Neuronal stem cell (in vitro differentiated cells): ENCODE results near the gene MT1M.

ENCODE experiments used
- DNase-seq: peaks from one replicate; pipeline ENCODE4 v3.0.0-alpha.2; 2013; ENCODE audit warnings: low spot score
- H2AFZ ChIP-seq: one replicate; pipeline ENCODE4 v1.6.1; 2013; ENCODE audit warnings: mild to moderate bottlenecking, low read length, inconsistent platforms
- H2AK5ac ChIP-seq: 2 replicates; pipeline ENCODE4 v1.6.1; 2013; ENCODE audit warnings: low read depth, mild to moderate bottlenecking, inconsistent platforms, low read length, moderate library complexity, mixed read lengths
- H2BK120ac ChIP-seq: 2 replicates; pipeline ENCODE4 v1.6.1; 2013; ENCODE audit warnings: low read depth, mild to moderate bottlenecking, inconsistent platforms, low read length, moderate library complexity, mixed read lengths
- H2BK12ac ChIP-seq: one replicate; pipeline ENCODE4 v1.6.1; 2013; ENCODE audit warnings: low read length, inconsistent platforms
- H2BK15ac ChIP-seq: 2 replicates; pipeline ENCODE4 v1.6.1; 2013; ENCODE audit warnings: mild to moderate bottlenecking, low read length, inconsistent platforms, mixed read lengths
- H2BK5ac ChIP-seq: one replicate; pipeline ENCODE4 v1.6.1; 2013; ENCODE audit warnings: inconsistent platforms, mild to moderate bottlenecking, low read length, moderate library complexity
- H3K14ac ChIP-seq: one replicate; pipeline ENCODE4 v1.6.1; 2013; ENCODE audit warnings: low read length, inconsistent platforms
- H3K18ac ChIP-seq: 2 replicates; pipeline ENCODE4 v1.6.1; 2013; ENCODE audit warnings: low read length, inconsistent platforms
- H3K23ac ChIP-seq: 2 replicates; pipeline ENCODE4 v1.6.1; 2013; ENCODE audit warnings: low read depth, mild to moderate bottlenecking, mixed read lengths, low read length, inconsistent platforms; ENCODE audit not compliant: poor library complexity
- H3K27ac ChIP-seq: replicated peaks from 3 replicates; pipeline ENCODE4 v1.5.1; 2013; ENCODE audit warnings: low read length, inconsistent platforms
- H3K27me3 ChIP-seq, 3 experiments: 2 replicates each; pipeline ENCODE4 v1.6.1; 2013; ENCODE audit warnings: low read length in 3 of 3, mild to moderate bottlenecking in 2 of 3, inconsistent platforms in 1 of 3, low read depth in 1 of 3, mixed read lengths in 1 of 3, moderate library complexity in 1 of 3; ENCODE audit not compliant: control insufficient read depth in 3 of 3, insufficient read depth in 3 of 3
- H3K36me3 ChIP-seq, 2 donors: replicated peaks in 1 of 2; 2 replicates each; pipeline ENCODE4 v1.6.1; 2013; ENCODE audit warnings: low read length in 2 of 2; ENCODE audit not compliant: control insufficient read depth in 2 of 2, insufficient read depth in 2 of 2
- H3K4ac ChIP-seq: 2 replicates; pipeline ENCODE4 v1.6.1; 2013; ENCODE audit warnings: inconsistent platforms, mild to moderate bottlenecking, low read length, moderate library complexity
- H3K4me1 ChIP-seq, 2 donors: 1 replicate in 1 of 2; 2 replicates in 1 of 2; pipeline ENCODE4 v1.6.1; 2013; ENCODE audit warnings: low read length in 2 of 2, low read depth in 1 of 2; ENCODE audit not compliant: control insufficient read depth in 2 of 2, insufficient read depth in 1 of 2
- H3K4me2 ChIP-seq: one replicate; pipeline ENCODE4 v1.6.1; 2013; ENCODE audit warnings: mild to moderate bottlenecking, low read length, inconsistent platforms; ENCODE audit not compliant: insufficient read depth, poor library complexity, severe bottlenecking
- H3K4me3 ChIP-seq, 2 donors: 2 replicates each; pipeline ENCODE4 v1.5.1; 2013; ENCODE audit warnings: low read length in 2 of 2, mild to moderate bottlenecking in 2 of 2, inconsistent platforms in 1 of 2, moderate library complexity in 1 of 2
- H3K79me1 ChIP-seq: one replicate; pipeline ENCODE4 v1.6.1; 2013; ENCODE audit warnings: low read depth, mild to moderate bottlenecking, inconsistent platforms, low read length, moderate library complexity
- H3K9ac ChIP-seq: one replicate; pipeline ENCODE4 v1.6.1; 2013; ENCODE audit warnings: mild to moderate bottlenecking, low read depth, low read length, inconsistent platforms; ENCODE audit not compliant: poor library complexity
- H3K9me3 ChIP-seq, 2 donors: replicated peaks in 1 of 2; 2 replicates each; pipeline versions ENCODE3 to v1.6.1; 2013; ENCODE audit warnings: low read length in 2 of 2, mild to moderate bottlenecking in 2 of 2, inconsistent platforms in 1 of 2, low read depth in 1 of 2, mixed read lengths in 1 of 2, moderate library complexity in 1 of 2; ENCODE audit not compliant: control insufficient read depth in 2 of 2, insufficient read depth in 1 of 2
- H4K8ac ChIP-seq: one replicate; pipeline ENCODE4 v1.6.1; 2013; ENCODE audit warnings: low read depth, mild to moderate bottlenecking, inconsistent platforms, low read length, moderate library complexity
- H4K91ac ChIP-seq: one replicate; pipeline ENCODE4 v1.6.1; 2013; ENCODE audit warnings: low read length, low read depth, mild to moderate bottlenecking, inconsistent platforms; ENCODE audit not compliant: poor library complexity
- WGBS, 2 donors: extraction: QIAGEN DNeasy Blood & Tissue Kit; methylation state at CpG; one replicate each; pipeline ENCODE4 v1.1.7; 2013; ENCODE audit warnings: missing lambda C conversion rate in 2 of 2, mixed read lengths in 1 of 2; ENCODE audit not compliant: insufficient read length in 2 of 2, insufficient replicate concordance in 1 of 2; ENCODE audit errors: extremely low coverage in 2 of 2; 5-methylcytosine and 5-hydroxymethylcytosine counted together

The MT1M gene

GRCh38 chr16:56611281-56611833, 21.1 kb upstream of the MT1M start:
- no CpG with 5 or more reads among the region's 2 CpGs for WGBS, 2 donors
- H3K36me3 ChIP-seq, result no peaks in the 10 kb centered on the region
- H2BK12ac ChIP-seq, result no peak overlapping the region
- no peak overlapping the region for H4K91ac ChIP-seq
- DNase-seq, result no peak
- peaks cover 6 to 51% (median 40%) of the 10 kb centered on the region in 3 experiments for H3K27me3 ChIP-seq
- H2BK5ac ChIP-seq, result no peak overlapping the region
- no peak overlapping the region for H3K23ac ChIP-seq
- peaks cover 16 to 22% of the 10 kb centered on the region in 2 donors for H3K4me1 ChIP-seq
- no peak overlapping the region for H4K8ac ChIP-seq
- H3K18ac ChIP-seq, result no peak overlapping the region
- no peak overlapping the region for H2BK15ac ChIP-seq
- H2AFZ ChIP-seq, result no peak overlapping the region
- H3K14ac ChIP-seq, result no peak overlapping the region
- no peak overlapping the region for H3K9ac ChIP-seq
- no peak overlapping the region for H3K4me2 ChIP-seq
- no peak overlapping the region for H3K4ac ChIP-seq
- no peak overlapping the region for H2BK120ac ChIP-seq
- no peaks in the 10 kb centered on the region for H3K79me1 ChIP-seq
- no peak overlapping the region for H3K27ac ChIP-seq
- H2AK5ac ChIP-seq, result no peak overlapping the region
- H3K4me3 ChIP-seq, result no peak overlapping the region
- peaks cover 0 to 2% of the 10 kb centered on the region in 2 donors for H3K9me3 ChIP-seq

- Histone ChIP-seq H2BK5ac (no peak overlapping the region), H3K18ac (no peak overlapping the region), H3K4me3 (no peak overlapping the region), H3K4me2 (no peak overlapping the region), H2AK5ac (no peak overlapping the region), H3K4ac (no peak overlapping the region), H3K14ac (no peak overlapping the region), H4K91ac (no peak overlapping the region), H3K9ac (no peak overlapping the region), H2BK120ac (no peak overlapping the region), H2BK15ac (no peak overlapping the region), H3K27me3 (peaks cover 25 to 65% (median 61%) of the 10 kb centered on the region in 3 experiments), H4K8ac (no peak overlapping the region), H3K9me3 (peaks cover 0 to 5% of the 10 kb centered on the region in 2 donors), H3K23ac (no peak overlapping the region), H2BK12ac (no peak overlapping the region), H3K36me3 (no peaks in the 10 kb centered on the region), H2AFZ (no peak overlapping the region), H3K79me1 (no peaks in the 10 kb centered on the region), H3K27ac (no peak overlapping the region), H3K4me1 (peaks cover 17 to 18% of the 10 kb centered on the region in 2 donors)
- DNase-seq, result no peak
These were observed 18.8 kb upstream of the MT1M start for GRCh38 chr16:56613706-56614105.

- no peak for DNase-seq
These were observed 17.9 kb upstream of the MT1M start for GRCh38 chr16:56614549-56614991.

GRCh38 chr16:56615353-56615752, 17.1 kb upstream of the MT1M start:
- DNase-seq, result no peak
- no peak overlapping the region for H3K4me3 ChIP-seq
- no peak overlapping the region for H3K9ac ChIP-seq
- peaks cover 2 to 7% of the 10 kb centered on the region in 2 donors for H3K4me1 ChIP-seq
- no peak overlapping the region for H4K8ac ChIP-seq
- no peaks in the 10 kb centered on the region for H3K36me3 ChIP-seq
- peaks cover 19 to 69% (median 61%) of the 10 kb centered on the region in 3 experiments for H3K27me3 ChIP-seq
- H3K27ac ChIP-seq, result no peak overlapping the region
- no peak overlapping the region for H4K91ac ChIP-seq
- H2AFZ ChIP-seq, result no peak overlapping the region
- no peaks in the 10 kb centered on the region for H3K79me1 ChIP-seq
- no peak overlapping the region for H3K4ac ChIP-seq
- H3K4me2 ChIP-seq, result no peak overlapping the region
- H2BK5ac ChIP-seq, result no peak overlapping the region
- H3K18ac ChIP-seq, result no peak overlapping the region
- H3K23ac ChIP-seq, result no peak overlapping the region
- H2BK12ac ChIP-seq, result no peak overlapping the region
- H3K14ac ChIP-seq, result no peak overlapping the region
- H3K9me3 ChIP-seq, result peaks cover 0 to 5% of the 10 kb centered on the region in 2 donors
- no peak overlapping the region for H2AK5ac ChIP-seq
- no CpG with 5 or more reads among the region's 3 CpGs for WGBS, 2 donors
- no peak overlapping the region for H2BK120ac ChIP-seq
- no peak overlapping the region for H2BK15ac ChIP-seq

More at GRCh38 chr16:56614549-56614991, 17.9 kb upstream of the MT1M start:
- H3K36me3 ChIP-seq, result no peaks in the 10 kb centered on the region
- H2BK120ac ChIP-seq, result no peak overlapping the region
- no peak overlapping the region for H4K8ac ChIP-seq
- peaks cover 9 to 13% of the 10 kb centered on the region in 2 donors for H3K4me1 ChIP-seq
- peaks cover 0 to 5% of the 10 kb centered on the region in 2 donors for H3K9me3 ChIP-seq
- H2BK12ac ChIP-seq, result no peak overlapping the region
- H3K14ac ChIP-seq, result no peak overlapping the region
- no peak overlapping the region for H3K18ac ChIP-seq
- no peaks in the 10 kb centered on the region for H3K79me1 ChIP-seq
- no peak overlapping the region for H2BK5ac ChIP-seq
- H3K27ac ChIP-seq, result no peak overlapping the region
- no peak overlapping the region for H3K4ac ChIP-seq
- H2BK15ac ChIP-seq, result no peak overlapping the region
- H3K4me3 ChIP-seq, result no peak overlapping the region
- H3K23ac ChIP-seq, result no peak overlapping the region
- peaks cover 23 to 64% (median 63%) of the 10 kb centered on the region in 3 experiments for H3K27me3 ChIP-seq
- H2AFZ ChIP-seq, result no peak overlapping the region
- H4K91ac ChIP-seq, result no peak overlapping the region
- H3K4me2 ChIP-seq, result no peak overlapping the region
- no peak overlapping the region for H2AK5ac ChIP-seq
- H3K9ac ChIP-seq, result no peak overlapping the region
